OCI-LY1 (cell line): ENCODE results near the gene RTF2.

Experiments used
- CTCF ChIP-seq: fragments of 200-600 bp; sonication (generic), shearing (Covaris generic); IDR thresholded peaks from 2 replicates; pipeline ENCODE4 v1.5.1; 2017; ENCODE audit warnings: mild to moderate bottlenecking, antibody characterized with exemption, low read length, moderate library complexity, mixed read lengths
- EZH2 ChIP-seq: fragments of 200-600 bp; sonication (generic), shearing (Covaris generic); IDR thresholded peaks from 2 replicates; pipeline ENCODE4 v1.8.0; 2017; ENCODE audit warnings: borderline replicate concordance, mixed run types, mild to moderate bottlenecking, antibody characterized with exemption, low read length, moderate library complexity, mixed read lengths

GRCh38 chr20:56442389-56443365, 25.8 kb upstream of the RTF2 start:
- TF ChIP-seq CTCF = no peak
- TF ChIP-seq EZH2 = no peak
